ENCODE results near the gene CYP26B1.

CYP26B1 gene

GRCh38 chr2:72082021-72082601 lies 65.6 kb downstream of the CYP26B1 start:
- DNase-seq (ENCODE audit: low read depth in 2 of 2): no peak

DNA sequence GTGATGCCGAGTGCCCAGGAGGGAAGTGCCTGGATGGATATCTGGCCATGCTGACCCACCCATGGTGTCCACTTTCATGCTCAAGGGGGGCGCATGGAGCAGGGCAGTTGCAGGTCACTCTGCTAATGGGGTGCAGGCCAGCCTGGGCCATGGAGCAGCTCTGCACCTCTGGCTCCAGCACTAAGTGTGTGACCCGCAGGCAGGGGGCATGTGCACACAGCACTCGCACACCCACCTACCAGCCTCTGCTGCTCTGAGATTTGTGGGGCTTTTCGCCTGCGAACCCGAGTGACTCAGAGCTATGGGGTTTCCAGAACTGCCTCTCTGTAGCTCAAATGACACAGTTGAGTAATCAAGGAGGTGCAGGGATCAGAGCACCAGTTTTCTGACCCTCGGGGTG lies 66.2 kb downstream of the CYP26B1 start:
- no peak for DNase-seq (ENCODE audit: low read depth in 2 of 2)

GRCh38 chr2:72080286-72081145 lies 67.1 kb downstream of the CYP26B1 start:
- DNase-seq (ENCODE audit: low read depth in 2 of 2): no peak

All from stimulated activated CD4-positive, alpha-beta T cell treated with anti-CD3 and anti-CD28 coated beads, Interleukin-4, amount 100 ng/mL, for 48 hours (primary cell).